Posterior vena cava (tissue), 2 donors: Measurements from ENCODE around the gene ACACB. TPM values are rescaled to one million over a fixed set of nuclear protein-coding genes. Genes with fewer than 3 reads are reported as not detected.

ENCODE experiments used
- DNase-seq: peaks from one replicate; pipeline ENCODE4 v3.0.0-alpha.2; 2020; ENCODE audit warnings: low spot score
- intact Hi-C, 2 donors: fragments of 100-400 bp; cut with DNase I; formaldehyde crosslinking; loops; one replicate each; pipeline versions ENCODE4 v1.14.1 to v1.14.2; 2022 to 2023
- total RNA-seq, 2 donors: library from RNA; stranded (reverse); fragmentation: NEBNext Ultra II Directional; extraction: Animal tissue kit (Norgen Biotek cat#: 25700); gene quantifications; one replicate each; pipeline ENCODE4 v1.2.1, GENCODE V29; 2021
- donor health status: DM: yes; HTN: yes; CAD: no.
- donor health status: DM: yes; HTN: yes; CAD: no.

Gene ACACB
- total RNA-seq, 2 donors from 2014 or later = 29.4 to 49.7 TPM

GRCh38 chr12:109100741-109101140 lies 15.6 kb upstream of the ACACB start:
- intact Hi-C loops = no loop called here
- no peak for DNase-seq

GRCh38 chr12:109102491-109102890 lies 13.9 kb upstream of the ACACB start:
- intact Hi-C loops = no loop called here

GRCh38 chr12:109105176-109105575 lies 11.2 kb upstream of the ACACB start:
- intact Hi-C loops = no loop called here
- no peak for DNase-seq

More at GRCh38 chr12:109102491-109102890, 13.9 kb upstream of the ACACB start:
- no peak for DNase-seq

GRCh38 chr12:109109746-109110350 lies 6.5 kb upstream of the ACACB start:
- no peak for DNase-seq
- intact Hi-C loops = no loop called here

GRCh38 chr12:109110988-109111495 lies 5.3 kb upstream of the ACACB start:
- peak; percentile 97 for DNase-seq
- intact Hi-C loops = no loop called here

GRCh38 chr12:109112720-109113465 lies 3.5 kb upstream of the ACACB start:
- intact Hi-C loops = no loop called here
- no peak for DNase-seq

- no peak for DNase-seq
- intact Hi-C loops = no loop called here
Observed at GRCh38 chr12:109113661-109114321, 2.6 kb upstream of the ACACB start.

- intact Hi-C loops = no loop called here
- DNase-seq = no peak
Observed at GRCh38 chr12:109114644-109115043, 1.7 kb upstream of the ACACB start.

GRCh38 chr12:109115404-109115757 lies 1.0 kb upstream of the ACACB start:
- intact Hi-C loops = no loop called here
- no peak for DNase-seq

- no peak for DNase-seq
Observed at GRCh38 chr12:109116611-109116949, 193 bp downstream of the ACACB start.

GRCh38 chr12:109120095-109120494 lies 3.7 kb downstream of the ACACB start:
- intact Hi-C loops = no loop called here
- DNase-seq = no peak

More at GRCh38 chr12:109116611-109116949, 193 bp downstream of the ACACB start:
- intact Hi-C loops = no loop called here

GRCh38 chr12:109120557-109120956 lies 4.2 kb downstream of the ACACB start:
- intact Hi-C loops = no loop called here
- DNase-seq = no peak

GRCh38 chr12:109121346-109121880 lies 5.0 kb downstream of the ACACB start:
- no peak for DNase-seq
- intact Hi-C loops = no loop called here

GRCh38 chr12:109124878-109125648 lies 8.7 kb downstream of the ACACB start:
- DNase-seq = no peak
- intact Hi-C loops = no loop called here

GRCh38 chr12:109125791-109126190 lies 9.4 kb downstream of the ACACB start:
- intact Hi-C loops = no loop called here

GRCh38 chr12:109126784-109127183 lies 10.4 kb downstream of the ACACB start:
- intact Hi-C loops = no loop called here
- no peak for DNase-seq

More at GRCh38 chr12:109125791-109126190, 9.4 kb downstream of the ACACB start:
- DNase-seq = no peak

GRCh38 chr12:109127533-109128242 lies 11.3 kb downstream of the ACACB start:
- intact Hi-C loops = no loop called here
- DNase-seq = peak; percentile 32

GRCh38 chr12:109130297-109131153 lies 14.1 kb downstream of the ACACB start:
- DNase-seq = no peak
- intact Hi-C loops = no loop called here
